Peyer's patch (tissue), 4 donors: ENCODE results near the gene PKP4. TPM values are rescaled to one million over a fixed set of nuclear protein-coding genes. Genes with fewer than 3 reads are reported as not detected.

Source experiments
- DNase-seq, 3 donors: peaks; one replicate each; pipeline ENCODE4 v3.0.0-alpha.2; 2017 to 2019
- H3K27ac ChIP-seq, 4 donors: fragments of 200-600 bp; sonication (generic); one replicate each; pipeline ENCODE4 v1.5.1; 2016 to 2019
- H3K27me3 ChIP-seq, 2 donors: fragments of 200-600 bp; sonication (generic); one replicate each; pipeline ENCODE4 v1.5.1; 2019
- H3K36me3 ChIP-seq, 3 donors: fragments of 200-600 bp; sonication (generic); one replicate each; pipeline ENCODE4 v1.5.1; 2016 to 2019
- H3K4me1 ChIP-seq, 4 donors: fragments of 200-600 bp; sonication (generic); one replicate each; pipeline ENCODE4 v1.5.1; 2016 to 2019
- H3K4me3 ChIP-seq, 4 donors: fragments of 200-600 bp; sonication (generic); 1 replicate in 3 of 4; 2 replicates in 1 of 4; pipeline ENCODE4 v1.5.1; 2016 to 2019; ENCODE audit warnings: mild to moderate bottlenecking in 1 of 4
- H3K9me3 ChIP-seq, 4 donors: fragments of 200-600 bp; sonication (generic); one replicate each; pipeline ENCODE4 v1.5.1; 2016 to 2019; ENCODE audit warnings: mild to moderate bottlenecking in 1 of 4
- POLR2A ChIP-seq, 2 donors: fragments of 450-650 bp; IDR thresholded peaks; one replicate each; pipeline ENCODE4 v1.5.1; 2017; ENCODE audit warnings: antibody characterized with exemption in 2 of 2, mild to moderate bottlenecking in 2 of 2, moderate library complexity in 2 of 2
- total RNA-seq, 4 donors: library from RNA; depleted of rRNA; stranded (reverse); fragments of >200 nt; gene quantifications; one replicate each; pipeline ENCODE4 v1.1.0, GENCODE V29; 2016
- TF ChIP-seq, protein P1 (sequence below), 6 experiments: fragments of 450-650 bp in 4 of 6; fragments of 200-600 bp in 2 of 6; sonication (generic) in 1 of 6; IDR thresholded peaks; one replicate each; pipeline ENCODE4 v1.5.1; 2017 to 2019; ENCODE audit warnings: antibody characterized with exemption in 6 of 6, mild to moderate bottlenecking in 3 of 6, moderate library complexity in 1 of 6

The PKP4 gene
- total RNA-seq, 4 donors from 2014 or later = 67.8 to 168 (median 117) TPM

DNA sequence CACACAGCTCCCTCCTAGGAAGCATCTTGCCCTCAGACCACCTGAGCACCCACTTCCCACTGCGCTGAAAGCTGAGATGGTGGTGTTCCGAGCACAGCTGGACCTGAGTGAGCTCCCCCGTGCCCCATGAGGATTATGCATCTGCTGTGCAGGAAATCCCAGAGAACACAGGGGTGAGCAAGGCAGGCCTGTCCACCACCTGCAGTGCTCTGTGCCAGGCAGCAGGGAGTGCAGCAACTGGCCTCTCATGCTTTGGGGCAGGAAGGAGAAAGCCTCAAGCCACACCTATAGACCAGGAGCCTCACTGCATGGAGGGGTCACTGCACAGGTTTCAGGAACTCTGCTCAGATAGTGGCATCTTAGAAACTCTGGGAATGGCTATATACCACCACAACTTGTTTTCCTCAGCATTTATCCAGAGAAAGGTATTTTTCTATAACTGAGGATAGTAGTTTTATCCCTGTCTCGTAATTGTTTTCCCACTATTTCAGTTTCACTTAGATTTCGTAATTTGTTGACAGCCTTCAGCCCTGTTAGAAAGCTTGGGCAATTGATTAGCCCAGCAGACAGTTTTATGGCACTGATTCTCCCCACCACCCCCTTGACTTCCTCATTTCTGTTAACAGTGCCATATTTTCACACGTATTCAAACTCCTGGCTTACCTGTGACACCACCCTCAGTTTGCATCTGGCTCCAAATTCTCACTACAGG lies 194.1 kb downstream of the PKP4 start:
- Histone ChIP-seq H3K9me3 (no peaks in the 10 kb centered on the region), H3K36me3 (no peaks in the 10 kb centered on the region), H3K27ac (no peak overlapping the region), H3K4me3 (no peak overlapping the region), H3K27me3 (no peaks in the 10 kb centered on the region), H3K4me1 (no peaks in the 10 kb centered on the region)
- no peak for DNase-seq
- TF ChIP-seq, protein P1, sequence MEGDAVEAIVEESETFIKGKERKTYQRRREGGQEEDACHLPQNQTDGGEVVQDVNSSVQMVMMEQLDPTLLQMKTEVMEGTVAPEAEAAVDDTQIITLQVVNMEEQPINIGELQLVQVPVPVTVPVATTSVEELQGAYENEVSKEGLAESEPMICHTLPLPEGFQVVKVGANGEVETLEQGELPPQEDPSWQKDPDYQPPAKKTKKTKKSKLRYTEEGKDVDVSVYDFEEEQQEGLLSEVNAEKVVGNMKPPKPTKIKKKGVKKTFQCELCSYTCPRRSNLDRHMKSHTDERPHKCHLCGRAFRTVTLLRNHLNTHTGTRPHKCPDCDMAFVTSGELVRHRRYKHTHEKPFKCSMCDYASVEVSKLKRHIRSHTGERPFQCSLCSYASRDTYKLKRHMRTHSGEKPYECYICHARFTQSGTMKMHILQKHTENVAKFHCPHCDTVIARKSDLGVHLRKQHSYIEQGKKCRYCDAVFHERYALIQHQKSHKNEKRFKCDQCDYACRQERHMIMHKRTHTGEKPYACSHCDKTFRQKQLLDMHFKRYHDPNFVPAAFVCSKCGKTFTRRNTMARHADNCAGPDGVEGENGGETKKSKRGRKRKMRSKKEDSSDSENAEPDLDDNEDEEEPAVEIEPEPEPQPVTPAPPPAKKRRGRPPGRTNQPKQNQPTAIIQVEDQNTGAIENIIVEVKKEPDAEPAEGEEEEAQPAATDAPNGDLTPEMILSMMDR (IDR thresholded peaks at IDR 0.05) = no peak
- no peak for TF ChIP-seq POLR2A (IDR thresholded peaks at IDR 0.05)

DNA sequence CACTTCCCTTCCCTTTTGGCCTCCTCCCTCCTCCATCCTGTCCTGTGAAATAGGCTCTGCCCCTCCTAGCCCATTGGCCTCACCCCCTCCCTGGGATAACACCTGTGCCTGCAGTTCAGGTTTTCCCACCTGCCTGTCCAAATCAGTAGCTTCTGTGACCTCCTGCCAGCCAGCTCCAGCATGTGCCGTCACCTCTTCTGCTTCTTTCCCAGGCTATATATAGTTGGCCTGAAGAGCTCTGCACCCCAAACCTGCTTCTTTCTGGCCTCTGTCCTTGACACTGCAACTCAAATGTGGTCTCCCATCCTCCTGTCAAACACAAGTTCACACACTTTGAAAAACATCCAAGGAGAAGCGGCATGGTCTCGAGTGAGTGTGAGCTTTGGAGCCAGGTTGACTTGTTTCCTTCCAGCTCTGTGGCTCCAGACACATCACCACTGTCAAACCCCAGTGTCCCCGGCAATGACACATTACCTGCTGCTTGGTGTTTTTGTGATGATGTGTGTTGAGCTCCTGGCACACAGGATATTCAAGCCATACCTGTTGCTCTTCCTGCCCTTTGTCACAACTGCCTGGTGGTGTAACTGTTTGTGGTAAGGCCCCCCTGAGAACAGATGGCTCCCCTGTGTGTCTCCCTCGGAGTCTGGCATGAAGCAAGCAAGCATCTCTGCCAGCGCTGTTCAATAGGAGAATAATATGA lies 194.8 kb downstream of the PKP4 start:
- no peak overlapping the region for H3K27ac ChIP-seq

DNA sequence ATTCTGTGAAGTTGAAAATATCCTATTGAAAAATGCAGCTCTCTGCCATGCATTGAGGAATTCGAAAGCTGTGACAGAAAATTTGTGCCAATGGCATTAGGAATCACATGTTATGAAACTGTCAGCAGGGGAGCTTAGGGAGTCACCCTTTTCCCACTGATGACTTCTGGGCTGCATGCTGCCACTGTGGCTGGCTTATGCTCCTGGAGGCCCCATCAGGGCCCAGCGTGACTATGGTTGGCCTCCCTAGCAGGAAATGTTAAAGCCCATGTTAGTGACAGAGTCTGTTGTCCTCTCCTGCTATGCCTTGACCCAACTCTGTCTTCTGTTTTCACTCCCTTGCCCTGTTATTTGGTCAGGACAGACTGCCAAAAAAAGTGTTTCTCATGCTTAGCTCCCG lies 198.9 kb downstream of the PKP4 start:
- DNase-seq = no peak
- TF ChIP-seq, protein P1 (IDR thresholded peaks at IDR 0.05) = no peak
- no peak for TF ChIP-seq POLR2A (IDR thresholded peaks at IDR 0.05)
- Histone ChIP-seq H3K4me1 (no peaks in the 10 kb centered on the region), H3K4me3 (no peak overlapping the region), H3K27ac (no peak overlapping the region), H3K9me3 (no peaks in the 10 kb centered on the region), H3K27me3 (no peaks in the 10 kb centered on the region), H3K36me3 (no peaks in the 10 kb centered on the region)

More for the DNA sequence above, 194.8 kb downstream of the PKP4 start:
- no peak for DNase-seq
- H3K9me3 ChIP-seq = no peaks in the 10 kb centered on the region
- H3K36me3 ChIP-seq = no peaks in the 10 kb centered on the region
- H3K4me1 ChIP-seq = no peaks in the 10 kb centered on the region
- H3K27me3 ChIP-seq = no peaks in the 10 kb centered on the region
- no peak overlapping the region for H3K4me3 ChIP-seq
- TF ChIP-seq, protein P1 (IDR thresholded peaks at IDR 0.05) = no peak
- TF ChIP-seq POLR2A (IDR thresholded peaks at IDR 0.05) = no peak

DNA sequence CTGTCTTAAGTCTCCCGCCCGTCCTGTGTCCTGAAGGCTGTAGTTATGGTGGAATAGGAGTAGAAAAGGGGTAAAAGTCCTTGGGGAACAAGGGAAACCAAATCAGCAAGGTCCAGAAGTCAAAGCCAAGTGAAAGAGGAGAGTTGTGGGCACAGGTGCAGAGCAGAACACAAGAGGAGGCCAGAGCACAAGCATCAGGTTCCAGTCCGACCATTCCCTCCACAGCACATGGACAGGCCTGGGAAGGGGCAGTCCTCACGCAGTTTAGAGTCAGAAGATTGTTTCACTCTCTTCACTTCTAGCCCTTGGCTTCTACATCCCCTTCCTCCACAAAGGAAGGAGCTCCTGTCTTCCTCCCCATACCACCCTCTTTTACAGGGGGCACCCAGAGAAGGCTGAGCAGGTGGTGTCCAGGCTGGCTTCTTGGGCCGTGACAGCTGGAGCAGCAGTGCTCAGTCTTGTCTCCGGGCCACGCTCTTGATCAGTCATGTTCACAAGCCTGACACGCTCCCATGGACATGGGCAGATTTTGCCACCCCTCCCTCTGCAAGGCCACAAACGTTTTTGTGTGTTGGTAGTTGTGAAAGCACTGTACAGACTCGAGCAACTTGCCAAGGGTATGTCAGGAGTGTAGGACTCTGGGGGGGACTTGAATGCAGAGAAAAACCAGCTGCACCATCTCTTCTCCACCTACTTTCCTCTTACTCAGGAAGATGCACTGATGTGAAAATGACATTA lies 199.9 kb downstream of the PKP4 start:
- no peak for TF ChIP-seq POLR2A (IDR thresholded peaks at IDR 0.05)
- TF ChIP-seq, protein P1 (IDR thresholded peaks at IDR 0.05) = no peak
- Histone ChIP-seq H3K4me1 (no peaks in the 10 kb centered on the region), H3K36me3 (peaks cover 0 to 10% (median 0%) of the 10 kb centered on the region in 3 donors), H3K9me3 (no peaks in the 10 kb centered on the region), H3K27me3 (no peaks in the 10 kb centered on the region), H3K4me3 (no peak overlapping the region), H3K27ac (no peak overlapping the region)
- no peak for DNase-seq

DNA sequence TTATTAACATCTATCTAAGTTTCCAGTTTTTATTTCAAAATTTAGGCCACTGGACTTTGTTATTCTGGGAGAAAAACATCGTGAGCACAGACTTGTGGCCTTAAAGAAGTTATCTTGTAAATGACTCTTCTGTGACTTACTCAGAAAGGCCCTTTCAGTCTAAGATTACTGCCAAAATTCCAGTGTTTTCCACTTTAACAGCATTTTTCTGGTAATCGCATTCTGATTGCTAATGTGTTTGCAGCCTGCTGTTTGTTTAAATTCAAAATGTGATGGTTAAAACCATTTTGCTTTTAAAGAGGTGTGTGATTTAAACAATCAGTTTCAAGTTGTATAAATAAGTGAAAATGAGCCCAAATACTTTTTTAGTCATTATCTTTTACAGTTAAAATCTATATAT lies 201.6 kb downstream of the PKP4 start:
- Histone ChIP-seq H3K9me3 (no peaks in the 10 kb centered on the region), H3K27me3 (no peaks in the 10 kb centered on the region), H3K4me1 (no peaks in the 10 kb centered on the region), H3K4me3 (no peak overlapping the region), H3K36me3 (peaks cover 0 to 25% (median 0%) of the 10 kb centered on the region in 3 donors), H3K27ac (no peak overlapping the region)
- no peak for TF ChIP-seq POLR2A (IDR thresholded peaks at IDR 0.05)
- TF ChIP-seq, protein P1 (IDR thresholded peaks at IDR 0.05) = no peak
- DNase-seq = no peak
